HG03135 (cell line): Measurements from ENCODE around the gene SH3BP2.

Source experiments
- ATAC-seq: cut with Tn5 transposase; IDR thresholded peaks from one replicate; pipeline ENCODE4 v1.9.1; 2021; ENCODE audit warnings: mild to moderate bottlenecking, moderate library complexity; ENCODE audit not compliant: unreplicated experiment

SH3BP2 gene

DNA sequence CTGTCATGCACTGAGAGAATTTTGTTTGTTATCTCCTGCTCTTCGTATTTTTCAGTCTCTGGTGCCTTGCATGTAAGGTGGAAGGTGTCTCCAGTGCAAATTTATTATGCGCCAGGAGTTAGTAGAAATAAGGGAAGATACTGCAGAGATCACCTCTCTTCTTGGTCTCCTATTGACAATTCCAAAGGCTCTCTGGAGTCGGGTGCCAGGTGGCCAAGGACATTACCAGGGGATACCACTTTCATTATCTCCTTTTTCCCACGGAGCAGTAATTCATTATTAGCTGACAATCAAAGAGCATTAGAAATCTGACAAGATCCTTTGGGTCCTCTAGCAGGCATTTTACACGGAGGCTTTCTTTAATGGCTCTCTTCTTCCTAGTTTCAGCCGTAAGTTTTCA, 76.8 kb downstream of the SH3BP2 start:
- no peak for ATAC-seq

DNA sequence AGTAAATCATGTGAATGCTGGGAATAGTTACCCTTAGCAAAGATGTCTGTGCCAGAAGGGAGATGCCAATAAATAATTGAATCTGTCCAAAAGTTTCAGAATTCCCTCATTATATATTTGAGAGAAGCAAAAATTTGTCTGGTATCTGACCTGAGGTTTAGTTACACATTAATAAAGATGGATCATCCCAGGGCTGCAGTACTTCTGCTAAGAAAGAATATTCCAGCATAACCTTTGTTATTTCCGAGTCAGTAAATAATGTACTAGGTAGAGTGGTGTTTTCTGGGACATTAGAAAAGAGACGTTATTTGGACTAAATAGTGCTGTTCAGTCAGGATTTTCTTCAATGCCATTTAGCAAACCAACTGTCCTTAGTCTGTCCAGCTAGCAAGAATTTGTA, 77.2 kb downstream of the SH3BP2 start:
- ATAC-seq, result no peak

DNA sequence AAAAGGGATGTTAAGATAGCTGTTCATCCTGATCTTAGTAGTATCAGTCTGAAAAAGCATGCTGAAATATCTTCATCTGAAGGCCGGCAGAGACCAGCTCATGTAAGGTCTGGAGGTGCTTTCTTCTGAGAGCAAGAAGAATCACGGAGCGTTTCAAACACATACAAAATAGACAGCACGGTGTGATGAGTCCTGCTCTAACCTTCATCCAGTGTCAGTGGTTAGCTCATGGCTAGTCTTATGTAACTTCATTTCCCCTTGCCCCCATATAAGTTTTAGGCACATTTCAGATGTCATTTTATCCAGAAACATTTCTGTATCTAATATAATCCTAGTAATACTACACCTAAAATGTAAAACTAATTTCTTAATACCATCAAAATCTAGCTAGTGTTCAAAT, 78.6 kb downstream of the SH3BP2 start:
- no peak for ATAC-seq

DNA sequence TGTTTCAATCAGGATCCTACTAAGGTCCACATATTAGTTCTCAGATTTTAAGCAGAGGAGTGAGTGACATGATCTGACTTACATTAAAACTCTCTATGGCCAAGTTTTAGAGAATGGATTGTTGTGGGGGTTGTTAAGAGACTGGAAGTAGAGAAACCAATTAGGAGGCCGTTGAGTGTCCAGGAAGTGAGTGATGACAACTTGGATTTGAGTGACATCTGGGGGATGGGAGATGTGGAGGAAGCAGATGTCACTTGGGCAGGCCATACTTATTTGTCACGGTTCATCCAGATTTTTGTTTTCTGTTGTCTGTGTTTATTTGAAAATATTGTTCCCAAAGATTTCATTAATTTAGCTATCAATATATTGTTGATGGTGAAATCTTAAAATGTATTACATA, 79.0 kb downstream of the SH3BP2 start:
- ATAC-seq, result no peak

DNA sequence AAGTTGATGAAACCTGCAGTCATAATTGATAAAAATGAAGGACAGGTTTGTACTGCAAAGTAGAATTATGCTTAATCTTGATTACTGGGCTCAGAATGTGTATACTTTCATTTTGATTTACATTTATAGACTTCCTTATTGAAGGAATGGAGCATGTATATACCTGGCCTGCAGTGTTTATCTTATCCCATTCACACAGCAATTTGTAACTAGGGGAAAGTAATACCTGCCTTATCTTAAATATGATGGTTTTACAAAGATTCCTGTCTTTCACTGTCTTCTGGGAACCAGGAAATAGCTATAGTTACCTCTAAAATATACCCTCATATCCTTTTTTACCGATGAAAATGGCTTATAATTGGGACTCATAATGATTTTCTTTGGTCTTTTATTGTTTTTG, 80.4 kb downstream of the SH3BP2 start:
- no peak for ATAC-seq

DNA sequence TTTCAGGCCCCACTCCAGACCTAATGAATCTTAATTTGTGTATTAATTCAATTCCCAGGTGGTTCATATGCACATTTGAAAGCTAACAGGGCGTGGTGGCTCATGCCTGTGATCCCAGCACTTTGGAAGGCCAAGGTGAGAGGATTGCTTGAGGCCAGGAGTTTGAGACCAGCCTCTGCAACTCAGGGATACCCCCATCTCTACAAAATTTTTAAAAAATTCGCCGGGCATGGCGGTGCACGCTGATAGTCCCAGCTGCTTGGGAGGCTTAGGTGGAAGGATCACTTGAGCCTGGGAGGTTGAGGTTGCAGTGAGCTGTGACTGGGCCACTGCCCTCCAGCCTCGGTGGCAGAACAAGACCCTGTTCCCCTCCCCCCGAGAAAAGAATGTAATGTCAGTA, 82.0 kb downstream of the SH3BP2 start:
- no peak for ATAC-seq

DNA sequence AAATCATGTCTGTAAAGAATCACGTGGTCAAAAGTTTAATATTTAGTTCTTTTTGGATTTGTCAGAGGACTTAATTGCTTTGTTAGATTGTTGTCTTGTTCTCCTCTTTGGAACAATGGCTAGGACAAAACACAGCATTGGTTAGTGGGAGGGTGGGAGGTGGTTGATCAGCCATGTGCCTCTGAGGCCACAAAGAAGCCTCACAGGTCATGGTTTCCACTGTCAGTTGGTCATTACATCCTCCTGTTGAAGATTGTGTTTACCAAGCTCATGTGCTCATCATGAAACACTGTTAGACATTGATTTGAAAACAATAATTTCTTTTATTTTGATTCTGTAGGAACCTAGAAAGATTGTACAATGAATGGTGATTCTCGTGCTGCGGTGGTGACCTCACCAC, 82.7 kb downstream of the SH3BP2 start:
- no peak for ATAC-seq

DNA sequence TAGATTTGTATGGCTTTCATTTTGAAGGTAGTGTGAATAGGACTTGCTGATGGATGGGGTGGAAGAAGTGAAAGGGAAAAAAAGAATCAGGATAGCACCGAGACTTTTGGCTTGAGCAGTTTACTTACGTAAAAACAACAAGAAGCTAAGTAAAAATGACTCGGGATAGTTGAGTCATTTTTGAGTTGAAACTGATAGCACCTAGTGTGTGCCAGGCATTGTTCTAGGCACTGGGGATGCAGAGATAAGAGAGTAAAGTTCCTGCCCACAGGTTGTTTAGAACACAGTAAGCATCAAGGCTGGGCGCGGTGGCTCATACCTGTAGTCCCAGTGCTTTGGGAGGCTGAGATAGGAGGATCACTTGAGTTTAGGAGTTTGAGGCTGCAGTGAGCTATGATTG, 85.5 kb downstream of the SH3BP2 start:
- no peak for ATAC-seq

DNA sequence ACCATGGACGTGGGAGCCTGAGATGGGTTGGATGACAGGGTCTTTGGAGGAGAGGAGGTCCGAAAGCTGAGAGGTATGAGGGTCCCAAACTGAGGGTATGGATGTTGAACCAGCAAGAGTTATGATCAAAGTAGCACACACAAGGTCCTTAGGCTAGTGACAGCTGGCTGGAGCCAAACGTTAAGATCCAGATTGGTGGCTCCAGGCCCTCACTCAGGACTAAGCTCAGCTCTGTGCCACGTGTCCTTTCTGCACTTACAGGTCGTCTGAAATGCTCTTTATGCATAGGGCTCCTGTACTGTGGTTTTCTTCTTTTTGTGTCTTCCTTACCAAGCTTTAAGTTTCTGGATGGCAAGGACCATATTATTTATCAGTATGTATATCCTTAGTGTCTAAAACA, 86.1 kb downstream of the SH3BP2 start:
- ATAC-seq, result no peak

DNA sequence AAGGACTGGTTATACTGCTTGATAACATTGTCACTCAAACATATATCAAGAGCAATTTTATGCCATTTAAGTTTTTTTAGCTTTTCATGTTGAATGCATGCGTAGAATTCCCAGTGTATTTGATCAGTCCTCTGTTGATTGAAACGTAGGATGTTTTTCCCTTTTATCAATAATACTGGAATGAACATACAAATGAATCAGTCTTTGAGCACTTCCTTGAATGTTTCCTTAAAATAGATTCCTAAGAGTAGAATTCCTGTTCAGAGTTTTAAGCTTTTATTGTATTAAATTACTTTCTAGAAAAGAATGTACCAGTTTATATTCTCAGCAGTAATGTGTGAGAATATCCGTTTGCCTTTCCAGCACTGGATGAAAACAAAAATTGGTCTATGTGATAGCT, 88.5 kb downstream of the SH3BP2 start:
- ATAC-seq, result no peak

DNA sequence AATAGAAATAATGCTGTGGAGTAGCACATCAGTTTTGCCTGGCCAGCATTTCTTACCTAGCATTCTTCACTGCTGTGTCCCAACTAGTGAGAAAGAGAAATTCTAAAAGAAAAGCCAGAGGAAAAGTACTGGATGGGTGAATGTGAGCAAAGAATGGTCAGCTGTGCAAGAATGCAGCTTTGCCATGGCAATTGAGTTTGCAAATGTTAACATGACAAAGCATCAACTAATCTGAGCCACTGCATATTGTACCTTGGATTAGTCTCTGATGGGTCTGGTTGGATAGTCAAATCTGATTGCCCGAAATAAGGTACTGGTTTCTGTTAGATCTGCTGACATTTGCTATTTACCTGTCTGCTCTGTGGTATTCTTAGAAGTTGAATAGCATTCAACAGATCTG, 89.5 kb downstream of the SH3BP2 start:
- no peak for ATAC-seq

DNA sequence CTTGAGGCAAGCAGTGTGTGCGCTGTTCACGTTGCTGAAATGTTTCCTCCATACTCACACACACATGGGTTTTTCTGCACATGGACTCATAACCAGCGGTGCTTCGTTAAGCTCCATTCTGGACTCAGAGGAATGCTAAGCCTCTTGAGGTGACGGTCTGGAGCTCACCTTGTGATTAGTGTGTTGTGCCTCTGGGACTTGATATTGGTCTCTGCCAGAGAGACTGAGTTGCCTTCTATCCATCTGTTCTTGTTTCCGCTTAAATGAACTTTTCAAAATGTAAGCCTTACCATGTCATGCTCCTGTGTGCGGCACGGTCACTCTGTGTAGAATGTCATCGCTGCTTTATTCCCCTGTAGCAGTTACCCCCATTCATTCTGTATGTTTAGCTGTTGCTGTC, 93.3 kb downstream of the SH3BP2 start:
- no peak for ATAC-seq

DNA sequence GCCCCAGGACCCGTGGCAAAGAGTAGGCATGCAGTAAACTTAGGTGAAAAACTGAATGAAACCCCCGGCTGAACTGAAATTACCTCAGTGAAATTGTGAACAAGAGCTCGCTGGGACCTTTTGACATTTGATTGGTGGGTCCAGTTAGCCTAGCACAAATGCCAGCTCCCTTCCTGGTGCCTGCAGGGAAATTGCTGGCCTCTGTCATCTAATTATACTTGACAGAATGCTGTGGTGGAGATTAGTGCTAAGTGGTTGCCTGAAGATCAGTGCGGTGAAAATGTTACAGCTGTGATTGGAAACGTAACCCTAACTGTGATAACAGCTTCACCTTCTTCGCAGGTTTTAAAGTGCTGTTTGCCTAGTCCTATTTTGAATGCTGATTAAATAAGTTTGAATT, 93.7 kb downstream of the SH3BP2 start:
- ATAC-seq, result no peak

DNA sequence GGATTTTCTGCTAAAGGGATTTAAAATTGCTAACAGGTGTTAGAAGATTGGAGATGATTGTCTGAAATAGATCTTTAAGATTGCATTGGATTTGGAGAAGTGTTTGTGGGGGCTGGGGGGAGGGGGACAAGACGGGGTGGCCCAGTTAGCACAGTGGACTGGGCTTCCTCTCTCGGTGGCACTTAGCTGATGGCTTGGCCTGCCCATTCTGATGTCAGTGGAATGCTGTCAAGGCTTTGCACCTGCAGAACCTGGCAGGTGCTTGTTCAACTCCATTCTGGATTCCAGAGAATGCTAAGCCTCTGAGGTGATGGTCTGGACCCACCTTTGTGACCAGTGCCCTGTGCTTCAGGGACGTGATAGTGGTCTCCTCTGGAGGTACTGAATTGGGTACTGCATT, 94.5 kb downstream of the SH3BP2 start:
- ATAC-seq, result no peak

DNA sequence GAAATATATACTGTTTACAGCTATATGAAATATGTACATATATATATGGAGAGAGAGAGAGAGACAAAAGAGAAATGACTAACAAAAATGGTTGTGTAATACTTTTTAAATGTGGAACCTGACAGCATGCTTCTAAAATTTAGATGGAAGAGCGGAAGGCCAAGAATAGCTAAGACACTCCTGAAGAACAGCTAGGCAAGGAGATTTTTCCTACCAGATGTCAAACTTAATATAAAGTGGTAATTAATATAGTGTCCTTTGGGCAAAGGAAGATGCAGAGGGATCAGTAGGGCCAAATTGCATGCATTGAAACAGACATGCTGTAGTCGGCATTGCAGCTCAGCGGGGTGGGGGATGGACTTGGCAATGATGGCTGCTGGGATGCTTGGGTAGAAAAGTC, 96.0 kb downstream of the SH3BP2 start:
- ATAC-seq, result no peak
